Right lobe of liver (tissue), 4 donors: ENCODE results near the gene ASB18.

ENCODE experiments used
- CTCF ChIP-seq, 4 donors: fragments of 200-600 bp in 3 of 4; fragments of 450-650 bp in 1 of 4; IDR thresholded peaks; one replicate each; pipeline versions ENCODE4 v1.5.1 to v1.8.0; 2016 to 2022; ENCODE audit warnings: antibody characterized with exemption in 4 of 4, mild to moderate bottlenecking in 2 of 4
- POLR2A ChIP-seq: fragments of 450-650 bp; IDR thresholded peaks from one replicate; pipeline ENCODE4 v1.6.1; 2017; ENCODE audit warnings: antibody characterized with exemption, mild to moderate bottlenecking
- donor health status: DM: no; HTN: no; CAD: no.
- donor health status: DM: no; HTN: no; CAD: no.
- donor health status: DM: no; HTN: yes; CAD: no.

- no peak for TF ChIP-seq CTCF (IDR thresholded peaks at IDR 0.05)
- TF ChIP-seq POLR2A, result no peak
These were observed 53.7 kb downstream of the ASB18 start for GRCh38 chr2:236210536-236210935.
